ENCODE results near the gene SNX24.
"Not testable (repeated sequence)": the region's sequence is repeated elsewhere in the genome, so short reads cannot be mapped to it uniquely, and the experiment has no call there.

SNX24 gene

GRCh38 chr5:122871661-122872060 lies 26.2 kb downstream of the SNX24 start:
- no peak for DNase-seq (ENCODE audit: low read depth)

- no peak for DNase-seq (ENCODE audit: low read depth)
Measured at GRCh38 chr5:122874179-122874875, 28.9 kb downstream of the SNX24 start.

GRCh38 chr5:122877518-122877917 lies 32.1 kb downstream of the SNX24 start:
- no peak for DNase-seq (ENCODE audit: low read depth)

GRCh38 chr5:122879076-122879475 lies 33.7 kb downstream of the SNX24 start:
- DNase-seq (ENCODE audit: low read depth): no peak

- DNase-seq (ENCODE audit: low read depth): no peak
Measured at GRCh38 chr5:122880170-122880689, 34.8 kb downstream of the SNX24 start.

DNA sequence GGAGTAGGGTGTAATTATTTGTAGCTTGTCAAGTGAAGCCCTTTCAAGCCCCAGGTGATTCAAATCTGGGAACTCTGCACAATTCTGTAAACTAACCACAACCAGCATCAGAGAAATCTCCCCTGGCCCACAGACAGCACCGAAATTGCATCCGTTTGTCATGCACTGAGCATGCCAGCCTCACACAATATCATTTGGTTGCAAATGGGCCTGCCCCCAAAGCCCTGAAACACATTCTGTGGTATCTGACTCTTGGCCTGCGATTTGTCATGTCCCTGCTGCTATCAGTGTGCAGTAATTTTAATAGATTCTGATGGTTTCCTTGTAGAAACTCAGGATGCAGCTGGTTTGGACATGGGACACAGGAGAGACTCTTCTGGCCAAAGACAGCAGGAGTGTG lies 35.3 kb downstream of the SNX24 start:
- DNase-seq (ENCODE audit: low read depth): no peak

DNA sequence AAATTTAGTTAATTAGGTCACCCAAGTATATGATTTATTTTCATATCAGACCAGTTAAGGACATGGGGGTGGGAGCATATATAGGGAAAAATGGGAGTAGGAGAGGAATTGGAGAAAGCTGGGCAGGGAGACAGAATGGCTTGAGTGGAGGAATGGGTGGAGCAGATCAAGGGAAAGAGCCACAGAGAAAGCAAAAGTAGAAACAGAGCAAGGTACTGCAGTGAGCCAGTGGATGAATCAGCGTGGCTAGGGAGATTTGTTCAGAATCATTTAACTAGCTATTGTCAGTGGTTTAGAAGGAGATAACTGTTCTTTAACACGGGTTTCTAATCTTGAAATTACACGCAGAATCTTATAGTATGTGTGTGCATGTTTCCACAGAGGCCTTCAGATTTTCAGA lies 37.4 kb downstream of the SNX24 start:
- DNase-seq (ENCODE audit: low read depth): no peak

DNA sequence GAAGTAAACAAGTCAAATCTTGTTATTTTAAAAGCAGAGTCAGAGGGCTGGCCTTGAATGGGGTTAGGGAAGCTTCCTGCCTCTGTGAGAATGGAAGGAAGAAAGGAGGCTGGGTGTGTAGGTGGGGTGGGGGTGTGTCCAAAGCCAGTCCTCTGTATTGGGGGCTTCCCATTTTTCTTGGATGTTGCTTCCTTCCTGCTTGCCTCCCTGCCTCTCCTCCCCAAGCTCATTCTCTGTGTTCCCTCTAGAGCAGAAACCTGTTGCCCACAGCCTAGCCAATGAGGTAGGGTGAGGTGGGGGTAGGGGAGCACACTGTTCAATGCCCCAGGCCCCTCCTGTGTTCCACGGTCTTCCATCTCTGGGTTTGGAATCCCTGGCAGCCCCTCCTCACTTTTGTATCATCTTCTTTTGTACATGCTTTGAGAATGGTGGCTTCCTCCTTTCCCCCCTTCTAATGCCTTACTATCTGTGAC lies 39.7 kb downstream of the SNX24 start:
- no peak for DNase-seq (ENCODE audit: low read depth)

DNA sequence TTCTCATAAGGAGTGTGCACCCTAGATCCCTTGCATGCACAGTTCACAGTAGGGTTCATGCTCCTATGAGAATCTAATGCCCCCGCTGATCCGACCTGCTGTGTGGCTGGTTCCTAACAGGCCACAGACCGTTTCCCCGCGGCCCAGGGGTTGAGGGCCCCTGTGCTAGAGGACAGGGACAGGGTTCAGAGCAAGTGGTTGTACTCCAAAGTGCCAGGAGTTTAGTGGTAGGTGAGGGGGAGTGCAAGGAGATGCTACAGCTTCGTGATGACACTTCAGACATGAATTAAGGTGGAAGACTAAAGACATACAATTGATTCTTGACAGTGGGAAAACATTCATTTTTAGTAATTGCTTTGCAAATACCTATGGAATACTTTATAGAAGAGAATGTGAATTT lies 40.5 kb downstream of the SNX24 start:
- DNase-seq (ENCODE audit: low read depth): no peak

GRCh38 chr5:122895141-122895540 lies 49.7 kb downstream of the SNX24 start:
- DNase-seq (ENCODE audit: low read depth): no peak

DNA sequence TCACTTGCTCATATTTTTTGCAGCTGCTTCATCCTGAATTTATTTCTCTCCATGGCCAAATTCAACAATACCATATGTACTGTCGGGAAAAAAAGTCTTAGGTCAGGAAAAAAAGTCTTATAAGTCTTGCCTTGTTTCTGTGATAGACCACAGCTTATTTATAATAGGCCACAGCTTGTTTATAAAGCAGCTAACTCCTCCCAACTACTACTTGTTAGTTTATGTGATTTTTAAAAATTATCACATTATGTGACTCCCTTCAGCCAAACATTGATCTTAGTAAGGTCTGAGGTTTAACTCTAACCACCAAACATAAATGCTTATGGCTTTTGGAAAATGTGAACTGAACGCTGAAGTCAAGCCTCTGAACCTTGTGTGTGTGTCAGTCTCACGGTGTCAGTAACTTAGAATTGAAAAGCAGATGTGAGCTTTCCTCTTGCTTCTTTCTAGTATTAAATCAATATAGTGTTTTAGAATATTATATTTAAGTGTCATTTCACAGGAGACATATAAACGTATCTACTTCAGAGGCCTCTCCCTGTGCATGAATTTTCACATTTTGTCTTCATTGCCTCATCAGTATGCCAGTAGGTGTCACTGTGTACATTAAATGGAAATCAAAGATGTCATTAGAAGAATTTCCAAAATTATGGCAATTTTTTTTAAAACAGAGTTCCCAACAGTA lies 51.3 kb downstream of the SNX24 start:
- no peak for DNase-seq (ENCODE audit: low read depth)

DNA sequence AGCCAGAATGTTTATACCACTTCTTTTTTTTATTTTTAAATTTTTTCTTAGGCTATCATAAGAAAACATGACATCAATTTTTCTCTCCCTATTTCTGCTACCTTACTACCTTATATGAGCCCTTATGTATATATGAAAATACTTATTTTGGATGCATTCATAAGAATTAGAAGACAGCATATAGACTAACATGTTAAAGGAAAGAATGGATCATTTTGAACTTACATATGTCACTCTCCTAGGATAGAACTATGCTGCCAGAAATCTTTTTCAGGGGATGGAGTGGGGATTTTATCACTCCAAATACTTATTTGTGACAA lies 51.8 kb downstream of the SNX24 start:
- DNase-seq (ENCODE audit: low read depth): no peak

DNA sequence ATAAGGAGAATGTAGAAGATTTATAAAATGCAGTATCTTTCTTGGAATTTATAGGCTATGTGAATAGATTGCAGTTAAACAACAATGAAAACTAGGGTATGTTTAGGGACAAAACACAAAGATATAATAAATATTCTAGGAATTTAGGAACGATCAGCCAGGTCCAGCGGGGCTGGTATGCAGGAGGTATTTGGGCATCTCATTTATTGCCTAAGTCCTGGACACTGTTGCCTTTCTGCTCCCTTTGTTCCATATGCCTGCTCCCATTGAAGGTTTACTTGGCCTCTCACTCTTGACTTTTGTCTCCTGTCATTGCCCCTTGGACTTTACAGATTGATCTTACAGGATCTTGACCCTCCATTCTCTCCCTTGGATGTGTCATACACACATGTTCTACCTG lies 55.9 kb downstream of the SNX24 start:
- DNase-seq (ENCODE audit: low read depth): no peak

DNA sequence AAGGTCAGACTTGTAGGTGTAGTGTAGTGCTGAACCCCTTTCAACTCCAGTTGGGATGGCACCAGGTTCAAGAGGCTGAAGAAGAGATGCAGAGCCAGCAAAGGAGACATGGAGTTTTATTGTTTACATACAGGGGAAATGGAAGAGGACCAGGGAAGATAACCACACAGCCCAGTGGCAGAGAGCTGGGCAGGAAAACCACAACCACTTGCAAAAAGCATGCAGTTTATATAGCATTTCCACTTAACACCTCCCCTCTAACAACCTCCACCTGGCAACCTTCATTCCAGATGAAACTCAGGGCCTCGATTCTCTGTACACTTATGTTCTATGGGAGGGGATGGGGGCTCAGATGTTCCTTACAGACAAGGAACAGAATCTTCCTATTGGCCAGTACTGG lies 56.9 kb downstream of the SNX24 start:
- no peak for DNase-seq (ENCODE audit: low read depth)

DNA sequence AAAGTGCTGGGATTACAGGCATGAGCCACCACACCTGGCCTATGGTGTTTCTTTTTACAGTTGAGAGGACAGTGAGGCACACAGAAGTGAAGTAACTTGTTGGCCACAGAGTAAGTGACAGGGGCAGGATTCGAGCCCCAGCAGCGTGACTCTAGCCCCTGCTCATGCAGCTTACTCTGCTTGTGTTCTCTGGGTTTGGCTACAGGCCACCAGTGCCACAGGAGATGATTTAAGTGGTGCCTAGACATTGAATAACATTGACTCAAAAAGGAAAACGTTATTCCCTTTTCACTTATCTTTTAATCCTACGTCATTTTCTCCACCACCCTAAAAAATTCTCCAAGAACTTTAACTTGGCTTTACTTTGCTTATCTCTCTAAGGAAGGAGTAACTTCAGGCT lies 61.4 kb downstream of the SNX24 start:
- no peak for DNase-seq (ENCODE audit: low read depth)

GRCh38 chr5:122907276-122907675 lies 61.9 kb downstream of the SNX24 start:
- no peak for DNase-seq (ENCODE audit: low read depth)

DNA sequence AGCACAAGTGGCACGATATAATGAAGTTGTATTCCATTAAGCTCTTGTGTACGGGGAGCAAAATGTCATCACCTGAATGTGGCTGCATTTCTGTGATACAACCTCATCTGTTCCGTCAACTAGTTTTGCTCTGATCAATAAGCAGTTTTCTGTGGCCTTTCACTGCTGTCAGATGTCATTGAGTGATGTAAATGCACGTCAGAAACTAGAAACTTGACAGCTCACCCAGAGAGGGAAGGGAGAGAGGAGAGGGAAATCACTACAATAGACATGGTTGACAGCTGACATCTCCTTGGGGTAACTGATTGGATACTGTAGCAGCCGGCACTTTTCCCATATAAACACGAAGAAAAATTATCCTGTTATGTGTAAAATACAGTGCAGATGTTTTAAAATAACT lies 62.7 kb downstream of the SNX24 start:
- no peak for DNase-seq (ENCODE audit: low read depth)

DNA sequence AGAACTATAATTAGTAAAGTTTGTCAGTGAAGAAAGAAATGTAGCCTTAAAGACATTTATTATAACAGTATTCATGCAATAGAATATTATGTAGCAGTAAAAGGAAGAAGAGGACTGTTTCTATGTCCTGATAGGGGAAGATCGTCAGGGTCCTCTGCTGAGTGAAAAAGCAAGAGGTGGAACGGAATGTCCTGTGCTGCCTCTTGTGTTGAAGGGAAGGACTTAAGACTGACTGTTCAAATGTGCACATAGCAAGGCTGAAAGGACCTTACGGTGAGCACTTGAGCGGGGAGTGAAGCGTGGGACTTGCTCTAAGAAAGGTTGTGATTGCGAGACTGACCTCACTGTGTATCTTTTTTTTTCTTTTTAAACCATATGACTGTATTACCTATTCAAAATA lies 63.2 kb downstream of the SNX24 start:
- no peak for DNase-seq (ENCODE audit: low read depth)

DNA sequence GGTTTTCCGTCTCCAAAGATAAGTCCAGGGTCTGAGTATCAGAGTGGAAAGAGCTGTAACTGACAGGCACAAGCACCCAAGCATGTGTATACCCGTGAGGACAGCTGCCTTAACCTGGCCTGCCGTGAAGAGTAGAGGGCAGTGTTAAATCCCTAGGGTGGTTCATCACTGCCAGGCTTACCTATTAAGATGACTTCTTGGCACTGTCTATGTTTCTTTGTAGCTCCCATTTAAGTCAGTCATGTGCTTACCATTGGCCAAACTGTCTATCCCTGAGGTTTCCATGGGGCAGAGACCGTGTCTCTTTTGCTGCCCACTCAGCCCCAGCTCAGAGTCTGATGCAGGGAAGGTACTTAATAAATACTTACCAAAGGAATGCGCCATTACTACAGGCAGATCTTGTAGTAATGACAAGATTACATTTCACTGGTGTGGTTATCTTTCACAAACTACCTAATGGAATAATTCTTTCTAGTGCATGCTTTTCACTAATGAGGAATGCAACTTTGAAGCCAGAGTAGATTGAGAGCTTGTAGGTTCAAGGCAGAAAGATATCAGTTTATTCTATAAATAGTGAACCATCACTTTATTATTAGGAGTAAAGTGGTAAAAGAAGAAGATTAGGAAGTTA lies 64.2 kb downstream of the SNX24 start:
- no peak for DNase-seq (ENCODE audit: low read depth)

DNA sequence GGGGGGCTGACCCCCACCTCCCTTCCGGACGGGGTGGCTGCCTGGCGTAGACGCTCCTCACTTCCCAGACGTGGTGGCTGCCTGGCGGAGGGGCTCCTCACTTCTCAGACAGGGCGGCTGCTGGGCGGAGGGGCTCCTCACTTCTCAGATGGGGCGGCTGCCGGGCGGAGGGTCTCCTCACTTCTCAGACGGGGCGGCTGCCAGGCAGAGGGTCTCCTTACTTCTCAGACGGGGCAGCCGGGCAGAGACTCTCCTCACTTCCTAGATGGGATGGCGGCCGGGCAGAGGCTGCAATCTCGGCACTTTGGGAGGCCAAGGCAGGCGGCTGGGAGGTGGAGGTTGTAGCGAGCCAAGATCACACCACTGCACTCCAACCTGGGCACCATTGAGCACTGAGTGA lies 68.0 kb downstream of the SNX24 start:
- DNase-seq (ENCODE audit: low read depth): not testable (repeated sequence)

DNA sequence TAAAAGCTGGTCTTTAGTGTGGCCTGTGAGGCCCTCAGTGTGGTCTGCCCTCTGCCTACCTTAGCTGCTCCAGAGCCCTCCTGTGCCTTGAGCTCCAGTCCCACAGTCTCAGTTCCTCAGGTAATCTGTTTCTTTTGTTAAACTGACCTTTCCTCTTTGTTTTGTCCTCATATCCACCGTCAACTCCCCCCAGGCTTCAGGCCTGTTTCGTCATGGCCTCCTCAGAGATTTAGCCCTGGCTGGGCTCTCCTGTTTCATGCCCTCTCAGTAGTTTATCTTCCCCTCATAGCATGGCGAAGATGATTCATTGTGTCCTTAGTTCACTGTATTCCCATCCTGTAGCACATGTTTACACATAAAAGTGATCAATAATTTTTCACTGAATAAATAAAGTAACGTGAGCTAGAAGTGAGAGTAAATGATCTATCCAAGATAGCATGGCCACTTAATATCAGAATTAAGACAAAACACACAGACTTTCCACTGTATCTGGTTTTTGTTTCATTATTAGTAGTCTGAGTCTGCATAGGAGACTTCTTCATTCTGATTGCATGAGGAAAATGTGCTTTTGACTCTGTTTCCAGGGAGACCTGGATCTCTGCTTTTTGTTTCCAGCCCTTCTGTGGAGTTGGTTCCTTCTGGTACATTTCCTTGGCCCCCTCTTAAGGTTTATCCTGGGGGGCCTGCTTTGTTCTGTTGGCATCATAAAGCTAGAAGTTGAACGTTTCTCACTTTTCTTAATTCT lies 70.5 kb downstream of the SNX24 start:
- no peak for DNase-seq (ENCODE audit: low read depth)

- no peak for DNase-seq (ENCODE audit: low read depth)
Measured at GRCh38 chr5:122916490-122916889, 71.1 kb downstream of the SNX24 start.

GRCh38 chr5:122919969-122920368 lies 74.6 kb downstream of the SNX24 start:
- no peak for DNase-seq (ENCODE audit: low read depth)
